GM10266 (cell line): ENCODE data around the gene STK10.

ENCODE experiments used
- DNase-seq: peaks from one replicate; pipeline ENCODE4 v3.0.0; 2012; ENCODE audit errors: extremely low spot score
- TF ChIP-seq, protein P1 (sequence below): IDR thresholded peaks from 2 replicates; pipeline ENCODE4 v1.5.1; 2012; ENCODE audit warnings: mild to moderate bottlenecking, low read depth; ENCODE audit not compliant: control insufficient read depth, insufficient read depth; ENCODE audit errors: missing control alignments

The STK10 gene

DNA sequence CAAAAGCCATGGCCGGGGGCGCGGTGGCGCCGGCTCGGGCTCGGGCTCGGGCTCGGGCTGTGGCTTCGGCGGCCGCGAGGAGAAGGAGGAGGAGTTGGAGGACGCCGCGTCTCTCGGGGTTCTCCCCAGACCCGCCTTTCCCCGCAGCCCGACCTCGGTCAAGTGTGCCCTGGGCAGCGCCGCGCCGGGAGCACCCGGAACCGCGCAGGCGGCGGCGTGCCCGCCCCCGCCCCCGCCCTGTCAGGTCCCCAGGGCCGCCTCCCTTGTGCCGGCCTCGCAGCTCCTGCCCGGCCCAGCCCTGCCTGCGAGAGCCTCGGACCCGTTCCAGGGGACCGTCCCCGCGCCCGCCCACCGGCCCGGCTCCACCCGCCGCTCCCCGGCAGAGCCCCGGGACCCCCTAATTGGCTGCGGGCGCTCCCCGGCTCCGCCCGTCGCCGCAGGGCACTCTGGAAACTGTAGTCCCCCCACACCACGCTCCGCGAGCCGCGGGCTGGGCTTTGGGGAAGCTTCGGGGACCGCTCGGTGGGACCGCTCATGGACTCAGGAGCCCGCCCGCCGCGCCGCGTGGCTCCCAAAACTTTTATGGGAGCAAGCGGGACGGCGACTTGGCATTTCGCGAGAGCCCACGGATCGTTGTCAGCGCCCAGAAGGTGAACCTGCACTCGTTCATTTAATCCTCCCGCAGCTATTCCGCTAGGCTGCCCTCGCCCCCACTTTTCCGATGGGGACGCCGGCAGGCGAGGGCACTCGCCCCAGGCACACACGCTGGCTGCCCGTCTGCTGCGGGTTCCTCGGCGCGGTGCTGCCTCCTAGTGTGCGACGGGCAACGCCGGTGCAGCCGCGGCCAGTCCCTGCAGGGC, at the start of gene STK10:
Gene STK10 (minus strand): TSS at position 192 of the 860 bp plus-strand sequence. CDS start 182 bp downstream, at position 10.
- TF ChIP-seq, protein P1, sequence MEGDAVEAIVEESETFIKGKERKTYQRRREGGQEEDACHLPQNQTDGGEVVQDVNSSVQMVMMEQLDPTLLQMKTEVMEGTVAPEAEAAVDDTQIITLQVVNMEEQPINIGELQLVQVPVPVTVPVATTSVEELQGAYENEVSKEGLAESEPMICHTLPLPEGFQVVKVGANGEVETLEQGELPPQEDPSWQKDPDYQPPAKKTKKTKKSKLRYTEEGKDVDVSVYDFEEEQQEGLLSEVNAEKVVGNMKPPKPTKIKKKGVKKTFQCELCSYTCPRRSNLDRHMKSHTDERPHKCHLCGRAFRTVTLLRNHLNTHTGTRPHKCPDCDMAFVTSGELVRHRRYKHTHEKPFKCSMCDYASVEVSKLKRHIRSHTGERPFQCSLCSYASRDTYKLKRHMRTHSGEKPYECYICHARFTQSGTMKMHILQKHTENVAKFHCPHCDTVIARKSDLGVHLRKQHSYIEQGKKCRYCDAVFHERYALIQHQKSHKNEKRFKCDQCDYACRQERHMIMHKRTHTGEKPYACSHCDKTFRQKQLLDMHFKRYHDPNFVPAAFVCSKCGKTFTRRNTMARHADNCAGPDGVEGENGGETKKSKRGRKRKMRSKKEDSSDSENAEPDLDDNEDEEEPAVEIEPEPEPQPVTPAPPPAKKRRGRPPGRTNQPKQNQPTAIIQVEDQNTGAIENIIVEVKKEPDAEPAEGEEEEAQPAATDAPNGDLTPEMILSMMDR = peak; percentile 97

DNA sequence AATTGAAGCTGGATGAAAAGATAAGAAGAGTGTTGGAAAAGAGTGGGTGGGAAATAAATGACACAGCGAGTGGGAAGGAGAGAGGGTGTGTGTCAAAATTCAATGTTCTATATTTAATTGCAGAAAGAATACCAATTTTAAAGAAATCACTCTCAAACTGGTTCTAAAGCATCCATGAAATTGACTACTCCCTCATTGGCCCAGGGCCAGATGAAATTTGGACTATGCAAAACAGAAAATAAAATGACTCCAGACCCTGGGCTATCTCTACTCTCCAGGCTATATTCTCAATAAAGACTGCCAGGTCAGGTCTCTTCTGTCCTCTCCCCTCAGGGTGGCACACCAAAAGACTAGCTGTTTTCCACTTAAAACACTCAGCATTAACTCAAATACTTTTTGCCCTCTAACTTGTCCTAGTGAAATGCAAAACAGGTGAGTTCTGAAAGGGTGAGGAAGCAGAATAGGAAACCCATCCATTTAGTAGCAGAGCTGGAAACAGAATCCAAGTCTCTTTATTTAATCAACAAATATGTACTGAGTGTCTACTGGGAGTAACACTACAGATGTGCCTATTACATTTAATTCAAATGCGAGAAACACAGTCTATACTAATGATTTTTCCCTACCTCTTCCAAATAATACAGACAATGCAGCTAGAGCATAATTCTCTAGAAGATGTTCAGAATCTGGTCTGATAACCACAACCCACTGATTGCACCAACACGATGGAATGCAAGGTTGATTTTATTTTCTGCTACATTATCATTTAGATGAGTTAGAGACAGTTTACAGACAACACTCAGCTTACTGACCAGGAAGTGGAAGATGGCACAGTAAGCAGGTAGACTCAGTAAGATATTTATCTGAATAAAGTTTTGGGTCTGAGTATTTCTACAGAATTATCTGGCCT, 48.1 kb upstream of the STK10 start:
- no peak for DNase-seq
- TF ChIP-seq, protein P1 = no peak

More for the DNA sequence above, at the start of gene STK10:
- peak; percentile 96 for DNase-seq

- TF ChIP-seq, protein P1 = no peak
- no peak for DNase-seq
Observed at GRCh38 chr5:172235132-172235780, 47.2 kb upstream of the STK10 start.

- no peak for DNase-seq
- TF ChIP-seq, protein P1 = no peak
Observed at GRCh38 chr5:172234031-172234430, 46.0 kb upstream of the STK10 start.

GRCh38 chr5:172229904-172230303, 41.9 kb upstream of the STK10 start:
- peak; percentile 17 for DNase-seq
- TF ChIP-seq, protein P1 = no peak

GRCh38 chr5:172224996-172225395, 37.0 kb upstream of the STK10 start:
- TF ChIP-seq, protein P1 = no peak
- DNase-seq = no peak
